Amygdala (tissue), 56 donors: Measurements from ENCODE around the gene MYT1.

Experiments used
- DNase-seq, 56 donors: peaks; one replicate each; lab custom pipeline; 2025; lab: John Stamatoyannopoulos, UW

Gene MYT1

DNA sequence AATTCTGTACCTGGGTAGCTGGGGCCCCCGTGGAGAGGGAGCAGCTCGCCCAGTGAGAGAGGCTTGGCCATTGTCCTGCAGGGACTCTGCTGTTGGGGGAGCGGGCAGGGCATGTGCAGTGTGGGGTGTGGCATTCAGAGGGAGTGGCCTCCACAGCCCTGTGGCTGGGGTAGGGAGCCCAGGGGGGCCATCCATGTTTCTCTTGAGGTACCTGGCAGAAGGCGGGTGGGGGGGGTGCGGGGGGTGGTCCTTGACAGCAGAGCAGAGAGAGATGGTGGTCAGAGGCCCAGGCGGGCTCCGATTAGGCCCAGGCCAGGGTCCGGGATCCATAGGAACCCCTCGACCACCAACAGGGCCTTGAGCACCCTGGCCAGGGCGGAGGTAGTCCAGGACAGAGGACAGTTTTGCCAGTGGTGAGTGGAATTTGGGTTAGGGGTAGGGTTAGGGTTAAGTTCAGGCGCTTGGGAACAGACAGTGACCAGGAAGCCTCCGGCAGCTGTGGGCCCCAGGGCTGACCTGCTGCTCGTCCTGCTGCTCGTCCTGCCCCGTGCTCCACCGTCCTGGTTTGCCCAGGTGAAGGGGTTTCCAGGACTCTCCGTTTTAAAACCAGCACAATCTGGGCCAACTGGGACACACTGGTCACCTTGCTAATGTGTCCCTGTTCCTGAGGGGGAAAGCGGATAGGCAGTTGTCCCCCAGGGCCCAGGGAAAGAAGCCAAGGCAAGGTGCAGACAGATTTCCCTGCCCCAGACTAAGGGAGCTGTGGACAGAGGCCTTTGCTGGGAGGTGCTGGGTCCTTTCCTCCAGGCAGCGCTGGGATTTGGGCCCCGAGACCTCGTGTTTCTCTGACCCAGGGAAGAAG lies 24.8 kb upstream of the MYT1 start:
- DNase-seq, result no peak

DNA sequence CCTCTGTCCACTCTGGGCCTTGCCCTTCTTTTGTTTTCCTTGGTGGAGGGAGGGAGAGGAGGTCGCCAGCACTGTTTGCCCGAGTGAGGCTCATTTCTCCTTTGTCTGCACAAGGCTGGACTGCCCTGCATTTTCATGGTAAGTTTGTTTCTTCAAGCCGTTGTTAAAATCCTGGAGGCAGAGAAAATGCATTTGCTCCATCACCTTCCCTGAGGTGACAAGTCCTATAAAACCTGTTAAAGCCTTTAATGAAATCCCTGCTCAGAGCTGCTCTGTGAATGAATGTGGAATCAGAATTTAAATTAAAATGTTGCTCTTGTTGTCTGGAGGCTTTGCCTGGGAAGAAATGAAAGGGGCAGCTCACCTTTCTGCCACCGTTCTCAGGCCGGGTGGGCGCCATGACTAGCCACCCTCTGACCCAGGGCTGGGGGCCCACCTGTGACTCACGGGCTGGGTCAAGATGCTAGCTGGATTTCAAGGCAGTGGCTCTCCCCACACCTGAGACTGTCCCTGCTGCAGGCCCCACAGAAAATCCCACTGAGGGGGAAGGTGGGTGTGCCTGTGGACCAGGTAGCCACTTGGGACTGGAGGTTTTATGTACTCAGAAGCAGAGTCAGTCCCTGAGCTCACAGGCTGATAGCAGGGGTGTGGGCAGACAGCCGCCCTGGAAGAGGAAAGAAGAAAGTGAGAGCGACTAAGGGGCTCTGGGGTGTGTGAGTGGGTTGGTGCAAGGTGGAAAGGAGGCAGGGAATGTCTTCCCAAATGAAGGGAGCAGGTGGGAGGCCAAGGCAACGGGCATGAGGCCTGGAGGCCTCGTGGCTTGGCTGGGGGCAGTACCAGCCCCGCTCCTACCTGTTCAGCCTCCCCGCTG lies 24.0 kb upstream of the MYT1 start:
- DNase-seq, result no peak

DNA sequence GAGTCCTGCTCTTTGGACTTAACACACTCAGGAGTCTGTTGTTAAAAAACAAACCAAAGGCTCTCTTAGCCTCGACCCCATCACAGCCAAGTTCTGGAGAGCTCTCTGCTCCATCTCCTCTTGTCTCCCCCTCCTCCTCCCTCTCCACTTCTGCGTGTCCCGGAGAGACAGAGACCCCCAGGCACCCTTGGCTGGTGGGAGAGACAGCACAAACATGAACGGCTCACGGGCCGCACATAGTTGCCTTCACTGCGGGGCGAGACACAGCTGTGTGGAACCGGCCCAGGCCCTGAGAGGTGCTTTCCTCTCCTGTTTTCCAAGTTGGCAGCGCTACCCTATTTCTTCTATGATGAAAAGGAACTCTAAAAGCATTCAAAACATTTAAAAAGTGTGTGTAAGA lies 23.3 kb upstream of the MYT1 start:
- DNase-seq, result no peak

GRCh38 chr20:64142590-64142989 lies 21.7 kb upstream of the MYT1 start:
- DNase-seq, result peak in 1 of 56 donors; percentile 16

DNA sequence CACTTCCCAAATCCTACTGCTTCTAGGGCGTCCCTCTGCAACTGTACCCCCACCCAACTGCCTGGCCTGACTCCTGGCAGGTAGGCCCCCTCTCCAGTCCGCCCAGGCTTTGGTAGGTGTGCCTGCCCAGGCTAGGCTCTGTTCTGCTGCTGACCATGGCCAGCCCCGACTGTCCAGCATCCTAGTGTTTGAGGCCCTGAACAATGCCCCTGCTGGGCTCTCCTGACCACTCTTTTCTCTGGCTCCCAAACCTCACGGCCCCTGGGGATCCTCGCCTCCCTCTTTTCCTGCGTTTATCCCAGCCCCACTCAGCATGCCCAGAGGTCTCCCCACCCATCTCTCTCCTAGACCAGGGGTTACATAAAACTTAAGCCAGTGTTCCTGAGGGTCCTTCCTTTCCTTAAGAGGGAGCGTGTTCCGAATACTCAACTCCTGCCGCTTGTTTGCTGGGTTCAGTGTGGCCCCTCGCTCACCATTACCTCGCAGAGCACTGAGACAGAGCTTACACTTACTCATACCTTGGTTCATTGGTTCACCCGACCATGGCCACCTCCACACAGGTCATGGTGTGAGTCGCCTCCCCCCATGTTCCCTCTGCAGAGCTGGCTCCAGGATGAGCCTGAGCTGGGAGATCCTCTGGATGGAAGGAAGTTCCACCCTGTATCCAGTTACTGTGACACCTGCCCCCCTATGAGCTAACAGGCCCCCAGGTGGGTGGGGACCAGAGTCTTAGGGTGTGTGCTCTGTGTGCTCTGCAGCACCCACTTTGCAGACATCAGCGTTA lies 21.0 kb upstream of the MYT1 start:
- DNase-seq, result no peak

DNA sequence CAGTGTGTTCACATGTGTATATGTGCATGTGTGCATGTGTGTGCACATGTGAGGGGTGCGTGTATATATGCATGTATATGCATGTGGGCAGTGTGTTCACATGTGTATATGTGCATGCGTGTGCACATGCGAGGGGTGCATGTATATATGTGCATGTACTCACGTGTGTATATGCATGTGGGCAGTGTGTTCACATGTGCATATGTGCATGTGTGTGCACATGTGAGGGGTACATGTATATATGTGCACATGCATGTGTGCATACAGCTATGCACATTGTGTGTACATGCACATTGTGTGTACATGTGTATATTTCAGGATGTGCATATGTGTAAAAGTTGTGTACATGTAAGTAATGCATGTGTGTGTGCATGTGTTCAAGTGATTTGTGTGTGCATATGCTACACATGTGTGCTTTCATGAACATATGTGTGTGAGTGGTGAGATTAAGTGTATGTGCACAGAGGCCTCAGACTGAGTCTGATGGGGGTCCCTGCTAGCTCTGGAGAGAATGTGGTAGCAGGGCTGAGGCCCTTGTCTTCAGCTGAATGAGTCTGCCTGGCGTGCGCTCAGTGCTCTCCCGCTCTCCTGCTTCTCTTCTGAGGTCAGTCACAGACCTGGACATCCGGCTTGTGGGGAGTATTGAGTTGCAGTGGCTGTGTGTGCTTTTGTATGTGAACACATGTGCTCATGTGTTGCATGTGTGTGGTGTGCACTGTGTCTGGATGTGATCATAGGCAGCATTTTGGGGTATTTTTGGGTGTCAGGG lies 19.9 kb upstream of the MYT1 start:
- no peak for DNase-seq

GRCh38 chr20:64145458-64146300 lies 18.6 kb upstream of the MYT1 start:
- DNase-seq, result no peak

GRCh38 chr20:64146301-64146935 lies 17.8 kb upstream of the MYT1 start:
- no peak for DNase-seq

DNA sequence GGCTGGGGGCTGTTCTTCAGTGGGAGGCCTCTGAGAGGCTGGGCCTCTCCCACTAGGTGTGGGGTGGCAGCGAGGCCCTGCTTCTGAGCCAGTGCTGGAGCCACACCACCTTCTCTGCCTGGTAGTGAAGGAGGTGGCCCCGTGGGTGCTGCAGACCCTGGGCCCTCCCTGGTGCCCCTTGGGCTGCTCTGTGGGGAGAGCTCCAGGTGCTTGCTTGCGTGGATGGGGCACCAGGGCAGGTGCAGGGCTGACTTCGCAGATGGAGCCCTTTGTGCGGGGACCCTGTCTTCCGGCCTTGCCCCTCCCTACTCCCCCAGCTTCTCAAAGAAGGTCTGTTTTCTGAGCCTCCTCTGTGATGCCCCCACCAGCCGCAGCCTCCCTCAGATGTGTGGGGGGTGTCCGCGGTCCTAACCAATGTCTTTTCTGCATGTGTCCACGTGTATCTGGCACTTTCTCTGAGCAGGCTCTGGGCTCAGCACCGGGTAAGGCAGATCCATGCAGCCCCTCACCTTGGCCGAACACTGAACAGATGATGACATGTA lies 17.2 kb upstream of the MYT1 start:
- peak in 7 of 56 donors; percentile 12 to 31 (median 19) for DNase-seq

DNA sequence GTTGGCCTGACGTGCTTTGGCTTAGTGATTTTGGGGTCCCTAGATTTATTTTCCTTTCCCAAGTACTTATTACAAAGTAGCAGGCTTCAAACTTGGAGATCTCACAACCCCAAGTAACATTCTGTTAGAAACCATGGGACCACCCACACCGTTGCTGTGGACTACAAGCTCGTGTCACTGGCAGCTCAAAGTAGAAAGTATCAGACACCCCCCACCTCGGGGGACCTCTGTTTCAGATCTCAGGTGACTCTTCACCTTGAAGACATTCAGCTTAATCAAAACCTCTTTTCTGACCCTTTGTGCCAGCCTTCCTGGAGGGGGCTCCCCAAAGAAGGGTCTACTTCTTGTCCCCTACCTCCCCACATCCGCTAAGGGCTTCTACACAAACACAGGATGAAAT lies 15.7 kb upstream of the MYT1 start:
- no peak for DNase-seq

DNA sequence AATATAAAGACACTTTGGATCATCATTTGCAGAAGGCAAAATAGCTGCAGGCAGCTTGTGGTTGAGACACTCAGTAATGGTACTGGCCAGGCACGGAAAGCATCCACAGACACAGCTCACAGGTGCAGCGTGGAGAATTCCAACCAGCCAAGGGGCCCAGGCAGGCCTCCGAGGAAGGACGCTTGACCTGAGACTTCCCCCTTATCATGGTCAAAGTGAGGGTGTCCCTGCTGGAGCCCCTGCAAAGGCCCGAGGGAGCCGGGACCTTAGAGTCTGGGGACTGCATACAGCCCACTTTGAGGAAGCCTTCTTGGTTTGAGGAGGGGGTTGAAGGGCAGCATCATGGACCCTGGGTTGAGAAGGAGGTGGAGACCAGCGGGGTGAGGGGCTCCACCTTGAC lies 15.1 kb upstream of the MYT1 start:
- no peak for DNase-seq

- DNase-seq, result no peak
Observed at GRCh38 chr20:64149809-64150560, 14.3 kb upstream of the MYT1 start.

- DNase-seq, result no peak
Observed at GRCh38 chr20:64150756-64151632, 13.3 kb upstream of the MYT1 start.

GRCh38 chr20:64151633-64152530 lies 12.4 kb upstream of the MYT1 start:
- no peak for DNase-seq

- DNase-seq, result no peak
Observed at GRCh38 chr20:64152906-64153305, 11.3 kb upstream of the MYT1 start.

GRCh38 chr20:64153410-64153809 lies 10.8 kb upstream of the MYT1 start:
- DNase-seq, result no peak
